ENCODE measurements around the gene STXBP4. TPM values are rescaled to one million over a fixed set of nuclear protein-coding genes. Genes with fewer than 3 reads are reported as not detected.

Gene STXBP4
- total RNA-seq, 1 experiment from 2014 or later, result 16.5 TPM

DNA sequence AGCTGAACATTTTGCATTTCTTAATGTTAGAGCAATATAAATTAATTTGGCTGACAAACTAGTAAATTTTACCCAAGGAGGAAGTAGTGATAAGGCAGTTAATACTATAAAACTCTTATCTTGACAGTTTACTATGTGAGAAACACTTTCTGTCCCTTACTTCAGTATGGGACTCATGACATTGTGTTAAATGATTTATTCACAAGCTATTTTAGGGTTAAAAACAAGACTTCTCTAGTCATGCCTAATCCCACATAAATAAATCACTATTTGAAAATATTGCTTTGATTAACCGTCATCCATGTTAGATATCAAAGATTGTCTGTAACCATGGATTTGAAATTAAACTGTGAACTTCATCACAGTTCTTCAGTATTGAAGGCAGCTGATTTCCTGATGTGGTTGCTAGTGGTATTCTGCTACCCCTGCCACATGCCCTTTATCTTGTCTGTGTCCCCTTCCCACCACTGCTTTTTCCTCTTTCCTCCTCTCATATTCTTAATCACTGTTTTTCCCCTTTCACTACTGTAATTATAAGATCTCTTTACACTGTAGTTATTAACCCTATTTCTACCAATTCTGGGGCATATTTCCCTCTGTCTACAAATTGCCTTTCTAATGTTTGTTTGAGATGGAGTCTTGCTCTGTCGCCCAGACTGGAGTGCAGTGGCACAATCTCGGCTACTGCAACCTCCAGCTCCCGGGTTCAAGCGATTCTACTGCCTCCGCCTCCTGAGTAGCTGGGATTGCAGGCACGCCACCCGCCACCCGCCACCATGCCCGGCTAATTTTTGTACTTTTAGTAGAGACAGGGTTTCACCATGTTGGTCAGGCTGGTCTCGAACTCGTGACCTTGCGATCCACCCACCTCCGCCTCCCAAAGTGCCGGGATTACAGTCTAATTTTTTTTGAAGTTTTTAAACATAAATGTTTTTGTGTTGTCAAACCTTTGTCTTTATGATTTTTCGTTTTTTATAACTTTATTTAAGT is 95.6 kb downstream of the STXBP4 start:
- no peak for DNase-seq
- Histone ChIP-seq H3K4me2 (ENCODE audit: insufficient read depth, insufficient read length, low read length) (no peak overlapping the region), H3K4me1 (ENCODE audit: insufficient read depth, low read length) (no peaks in the 10 kb centered on the region), H2BK120ac (ENCODE audit: low read depth, low read length, poor library complexity, severe bottlenecking) (no peak overlapping the region), H3T11ph (ENCODE audit: low read length) (no peak overlapping the region), H3K9me3 (ENCODE audit: control insufficient read depth, low read depth, low read length) (no peaks in the 10 kb centered on the region), H2BK15ac (ENCODE audit: low read depth, low read length) (no peak overlapping the region), H3K18ac (ENCODE audit: insufficient read length, low read depth, low read length) (no peak overlapping the region), H3K23me2 (ENCODE audit: insufficient read length, low read depth, low read length, poor library complexity, severe bottlenecking) (no peaks in the 10 kb centered on the region), H2BK5ac (ENCODE audit: insufficient read length, low read length) (no peak overlapping the region), H3K56ac (ENCODE audit: insufficient read length, low read depth, low read length) (no peak overlapping the region), H3K79me1 (ENCODE audit: insufficient read depth, low read depth, low read length, poor library complexity, severe bottlenecking) (no peaks in the 10 kb centered on the region), H3K4ac (ENCODE audit: low read depth, low read length) (no peak overlapping the region), H4K8ac (replicated peaks; ENCODE audit: insufficient read length, low read depth, low read length) (no peak overlapping the region), H3K14ac (ENCODE audit: insufficient read depth, low read length) (no peak overlapping the region), H2BK20ac (ENCODE audit: low read depth, low read length, poor library complexity, severe bottlenecking) (no peak overlapping the region), H3K27ac (ENCODE audit: insufficient read length, low read depth, low read length) (no peak overlapping the region), H4K5ac (ENCODE audit: insufficient read length, low read depth, low read length) (no peak overlapping the region), H2AFZ (ENCODE audit: low read length) (no peak overlapping the region), H4K91ac (ENCODE audit: insufficient read length, low read depth, low read length) (no peak overlapping the region), H3K23ac (ENCODE audit: insufficient read length, low read depth, low read length) (no peak overlapping the region), H2AK5ac (ENCODE audit: insufficient read length, low read length) (no peak overlapping the region), H3K79me2 (ENCODE audit: insufficient read depth, low read length) (no peaks in the 10 kb centered on the region), H4K20me1 (ENCODE audit: control insufficient read depth, insufficient read depth, insufficient read length) (no peaks in the 10 kb centered on the region), H3K9ac (ENCODE audit: extremely low read depth, insufficient read length, low read length) (no peak overlapping the region), H3K27me3 (ENCODE audit: insufficient read depth, low read length) (no peaks in the 10 kb centered on the region), H2BK12ac (ENCODE audit: insufficient read length, low read depth, low read length) (no peak overlapping the region)
- no peaks in the 10 kb centered on the region for H3K27me3 Mint-ChIP-seq (ENCODE audit: low read depth)
- H3K36me3 Mint-ChIP-seq (ENCODE audit: insufficient read depth in 1 of 3, low read depth in 3 of 3), result no peaks in the 10 kb centered on the region
- no peak overlapping the region for H3K27ac Mint-ChIP-seq
- H3K4me1 Mint-ChIP-seq, result 0 out of 4 replicates have a peak, but pooled peaks cover 0 to 3% of the 10 kb centered on the region in 2 experiments
- TF ChIP-seq, protein P1, sequence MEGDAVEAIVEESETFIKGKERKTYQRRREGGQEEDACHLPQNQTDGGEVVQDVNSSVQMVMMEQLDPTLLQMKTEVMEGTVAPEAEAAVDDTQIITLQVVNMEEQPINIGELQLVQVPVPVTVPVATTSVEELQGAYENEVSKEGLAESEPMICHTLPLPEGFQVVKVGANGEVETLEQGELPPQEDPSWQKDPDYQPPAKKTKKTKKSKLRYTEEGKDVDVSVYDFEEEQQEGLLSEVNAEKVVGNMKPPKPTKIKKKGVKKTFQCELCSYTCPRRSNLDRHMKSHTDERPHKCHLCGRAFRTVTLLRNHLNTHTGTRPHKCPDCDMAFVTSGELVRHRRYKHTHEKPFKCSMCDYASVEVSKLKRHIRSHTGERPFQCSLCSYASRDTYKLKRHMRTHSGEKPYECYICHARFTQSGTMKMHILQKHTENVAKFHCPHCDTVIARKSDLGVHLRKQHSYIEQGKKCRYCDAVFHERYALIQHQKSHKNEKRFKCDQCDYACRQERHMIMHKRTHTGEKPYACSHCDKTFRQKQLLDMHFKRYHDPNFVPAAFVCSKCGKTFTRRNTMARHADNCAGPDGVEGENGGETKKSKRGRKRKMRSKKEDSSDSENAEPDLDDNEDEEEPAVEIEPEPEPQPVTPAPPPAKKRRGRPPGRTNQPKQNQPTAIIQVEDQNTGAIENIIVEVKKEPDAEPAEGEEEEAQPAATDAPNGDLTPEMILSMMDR (conservative IDR thresholded peaks at IDR 0.05), result no peak
- no CpG with 5 or more reads among the region's 16 CpGs for WGBS (ENCODE audit: extremely low coverage, insufficient read length, low lambda C conversion rate)
- H3K4me3 Mint-ChIP-seq, result no peak overlapping the region; a peak in 1 of 5 replicates
- no peaks in the 10 kb centered on the region for H3K9me3 Mint-ChIP-seq

Measured in H9 (cell line).